ENCODE measurements around the gene AK1. TPM values are rescaled to one million over a fixed set of nuclear protein-coding genes. Genes with fewer than 3 reads are reported as not detected.

AK1 gene
- total and polyA plus RNA-seq, 2 of the 13 experiments (the other 11 are each of a cell fraction or from before 2014, with no cell fraction given) = 19.1 to 32.8 TPM

GRCh38 chr9:127828262-127829031 is 49.0 kb downstream of the AK1 start (continued):
- TF ChIP-seq STAT6 (CRISPR knock-in tag; IDR thresholded peaks at IDR 0.05; ENCODE audit: borderline replicate concordance) (no peak), PRDM4 (CRISPR knock-in tag; IDR thresholded peaks at IDR 0.05; ENCODE audit: borderline replicate concordance) (no peak), ZNF512 (CRISPR knock-in tag; IDR thresholded peaks at IDR 0.05) (no peak), CEBPB (IDR thresholded peaks at IDR 0.05; ENCODE audit: borderline replicate concordance, low read depth, low read length) (no peak), REPIN1 (CRISPR knock-in tag; IDR thresholded peaks at IDR 0.05; ENCODE audit: borderline replicate concordance, low read depth) (no peak), ZBTB38 (CRISPR knock-in tag; IDR thresholded peaks at IDR 0.05) (no peak; the same call in 1 of the 2 replicates), ZNF672 (CRISPR knock-in tag; IDR thresholded peaks at IDR 0.05) (no peak), ZNF710 (CRISPR knock-in tag; IDR thresholded peaks at IDR 0.05; ENCODE audit: borderline replicate concordance) (peak; percentile 69; the same call in 1 of the 2 replicates), KAT7 (CRISPR knock-in tag; IDR thresholded peaks at IDR 0.05; ENCODE audit: borderline replicate concordance) (no peak), ZNF567 (CRISPR knock-in tag; IDR thresholded peaks at IDR 0.05; ENCODE audit: borderline replicate concordance) (no peak), ZNF552 (CRISPR knock-in tag; IDR thresholded peaks at IDR 0.05; ENCODE audit: borderline replicate concordance) (no peak), FOSL2 (CRISPR knock-in tag; IDR thresholded peaks at IDR 0.05) (no peak; the same call in 1 of the 2 replicates), IKZF4 (CRISPR knock-in tag; IDR thresholded peaks at IDR 0.05; ENCODE audit: borderline replicate concordance, low read depth, not compliant biosample characterization) (no peak), JUND (CRISPR knock-in tag; IDR thresholded peaks at IDR 0.05) (no peak), SALL2 (CRISPR knock-in tag; IDR thresholded peaks at IDR 0.05) (no peak), HNRNPK (IDR thresholded peaks at IDR 0.05; ENCODE audit: low read depth, low read length, poor library complexity, severe bottlenecking) (no peak), GRHL1 (CRISPR knock-in tag; conservative IDR thresholded peaks at IDR 0.05) (no peak)

Data from HepG2 (cell line).